WTC11 (cell line): Measurements from ENCODE around the gene MASP1. TPM values are rescaled to one million over a fixed set of nuclear protein-coding genes. Genes with fewer than 3 reads are reported as not detected.
A peak's percentile ranks its signal among the peaks of the same experiment; 100 is the strongest.

Experiments
- ATAC-seq: fragments of 200-7000 bp; cut with Tn5 transposase; 2 replicates; pipeline ENCODE4 v1.10.0; 2021; ENCODE audit warnings: mild to moderate bottlenecking, moderate library complexity
- CTCF ChIA-PET: fragments of 300-600 bp; sonication (Branson Sonifier 250); formaldehyde crosslinking; loops from one replicate; lab custom pipeline; 2021; ENCODE audit warnings: antibody characterized with exemption; lab: Charles Lee
- POLR2A ChIA-PET: fragments of 350-600 bp; sonication (Branson Sonifier 250); formaldehyde crosslinking; loops from one replicate; lab custom pipeline; 2021; ENCODE audit warnings: antibody characterized with exemption; lab: Charles Lee
- DNase-seq: peaks from one replicate; pipeline ENCODE4 v3.0.0; 2021; ENCODE audit warnings: low spot score
- H3K27ac Mint-ChIP-seq: 2 replicates; pipeline ENCODE4 v1.8.0; 2021; ENCODE audit warnings: mixed read lengths
- H3K27me3 Mint-ChIP-seq: 2 replicates; pipeline ENCODE4 v1.8.0; 2021; ENCODE audit warnings: low read depth, mild to moderate bottlenecking, moderate library complexity, mixed read lengths
- H3K36me3 Mint-ChIP-seq: 2 replicates; pipeline ENCODE4 v1.8.0; 2021; ENCODE audit warnings: mixed read lengths
- H3K4me1 Mint-ChIP-seq: 2 replicates; pipeline ENCODE4 v1.8.0; 2022; ENCODE audit warnings: mixed read lengths
- H3K4me3 Mint-ChIP-seq: 2 replicates; pipeline ENCODE4 v1.8.0; 2021; ENCODE audit warnings: mild to moderate bottlenecking, moderate library complexity, mixed read lengths
- H3K9me3 Mint-ChIP-seq: 2 replicates; pipeline ENCODE4 v1.8.0; 2021; ENCODE audit warnings: mixed read lengths
- ATF1 ChIP-seq: sonication (generic); formaldehyde crosslinking; IDR thresholded peaks from 2 replicates; pipeline ENCODE4 v1.8.1; 2023; ENCODE audit warnings: mild to moderate bottlenecking, moderate library complexity, missing genetic modification reagents
- ATF2 ChIP-seq: sonication (generic); formaldehyde crosslinking; IDR thresholded peaks from 2 replicates; pipeline ENCODE4 v1.8.1; 2022; ENCODE audit warnings: low read depth, missing genetic modification reagents, borderline replicate concordance
- ERG ChIP-seq: fragments of 250-450 bp; sonication (Bioruptor Pico); IDR thresholded peaks from 2 replicates; pipeline ENCODE4 v1.8.0; 2021; ENCODE audit warnings: mild to moderate bottlenecking
- FOXP1 ChIP-seq: sonication (generic); formaldehyde crosslinking; IDR thresholded peaks from 2 replicates; pipeline ENCODE4 v1.8.0; 2022; ENCODE audit warnings: missing genetic modification reagents, mild to moderate bottlenecking, moderate library complexity, borderline replicate concordance
- IRF1 ChIP-seq: sonication (generic); formaldehyde crosslinking; IDR thresholded peaks from 2 replicates; pipeline ENCODE4 v1.8.0; 2023; ENCODE audit warnings: missing genetic modification reagents
- MAX ChIP-seq: sonication (generic); formaldehyde crosslinking; IDR thresholded peaks from 2 replicates; pipeline ENCODE4 v1.8.0; 2022; ENCODE audit warnings: mild to moderate bottlenecking, missing genetic modification reagents
- MXD4 ChIP-seq: fragments of 250-450 bp; sonication (Bioruptor Pico); IDR thresholded peaks from 2 replicates; pipeline ENCODE4 v1.8.0; 2021; ENCODE audit warnings: mild to moderate bottlenecking, moderate library complexity, borderline replicate concordance
- NFATC4 ChIP-seq: fragments of 250-450 bp; sonication (Bioruptor Pico); IDR thresholded peaks from 2 replicates; pipeline ENCODE4 v1.9.0; 2021; ENCODE audit warnings: mild to moderate bottlenecking
- OVOL2 ChIP-seq: fragments of 250-450 bp; sonication (Bioruptor Pico); IDR thresholded peaks from 2 replicates; pipeline ENCODE4 v1.9.0; 2021; ENCODE audit warnings: mild to moderate bottlenecking, borderline replicate concordance
- PREB ChIP-seq: sonication (generic); formaldehyde crosslinking; IDR thresholded peaks from 2 replicates; pipeline ENCODE4 v1.8.1; 2022; ENCODE audit warnings: mild to moderate bottlenecking, missing genetic modification reagents, moderate library complexity, borderline replicate concordance
- SMAD4 ChIP-seq: sonication (generic); formaldehyde crosslinking; IDR thresholded peaks from 2 replicates; pipeline ENCODE4 v1.8.0; 2022; ENCODE audit warnings: mild to moderate bottlenecking, missing genetic modification reagents
- SP1 ChIP-seq: sonication (generic); formaldehyde crosslinking; conservative IDR thresholded peaks from 2 replicates; pipeline ENCODE4 v1.8.1; 2022; ENCODE audit warnings: missing genetic modification reagents
- STAT6 ChIP-seq: sonication (generic); formaldehyde crosslinking; conservative IDR thresholded peaks from 2 replicates; pipeline ENCODE4 v1.8.1; 2023; ENCODE audit warnings: mild to moderate bottlenecking, low read depth, missing genetic modification reagents, moderate library complexity
- ZBTB43 ChIP-seq: sonication (generic); formaldehyde crosslinking; IDR thresholded peaks from 2 replicates; pipeline ENCODE4 v1.8.1; 2023; ENCODE audit warnings: mild to moderate bottlenecking, missing genetic modification reagents
- ZNF138 ChIP-seq: sonication (generic); formaldehyde crosslinking; conservative IDR thresholded peaks from 2 replicates; pipeline ENCODE4 v1.8.1; 2022; ENCODE audit warnings: mild to moderate bottlenecking, moderate library complexity, missing genetic modification reagents
- ZNF281 ChIP-seq: sonication (generic); formaldehyde crosslinking; IDR thresholded peaks from 2 replicates; pipeline ENCODE4 v1.8.0; 2023; ENCODE audit warnings: mild to moderate bottlenecking, missing genetic modification reagents
- ZNF317 ChIP-seq: sonication (generic); formaldehyde crosslinking; IDR thresholded peaks from 2 replicates; pipeline ENCODE4 v1.8.1; 2023; ENCODE audit warnings: low read depth, mild to moderate bottlenecking, moderate library complexity, missing genetic modification reagents, borderline replicate concordance
- ZSCAN18 ChIP-seq: fragments of 250-450 bp; sonication (Bioruptor Pico); IDR thresholded peaks from 2 replicates; pipeline ENCODE4 v2.1.2; 2022; ENCODE audit warnings: mild to moderate bottlenecking, moderate library complexity
- total RNA-seq: library from RNA; stranded (reverse); gene quantifications from 3 replicates; pipeline ENCODE4 v1.2.3, GENCODE V29; 2021

The MASP1 gene
- total RNA-seq, 1 experiment from 2014 or later = 2.2 TPM

- TF ChIP-seq NFATC4 (CRISPR knock-in tag) (no peak), SP1 (CRISPR knock-in tag) (no peak), MXD4 (CRISPR knock-in tag) (no peak), IRF1 (CRISPR knock-in tag) (no peak), ZBTB43 (no peak), ZNF317 (CRISPR knock-in tag) (no peak), ATF1 (CRISPR knock-in tag) (no peak), FOXP1 (CRISPR knock-in tag) (no peak), ZNF281 (CRISPR knock-in tag) (no peak), ATF2 (CRISPR knock-in tag) (no peak), ZSCAN18 (CRISPR knock-in tag) (no peak), PREB (CRISPR knock-in tag) (no peak), ERG (no peak), MAX (CRISPR knock-in tag) (no peak), SMAD4 (CRISPR knock-in tag) (no peak), OVOL2 (CRISPR knock-in tag) (no peak), STAT6 (CRISPR knock-in tag) (no peak), ZNF138 (CRISPR knock-in tag) (no peak)
- ATAC-seq = peak; percentile 21
- ChIA-PET CTCF (interaction anchor here (0.7 to 5.3 kb wide), 14 partner anchors 16 to 448 kb away, joined by 3 to 35 read pairs (median 5); partner anchors contain the start of gene RPL39L), POLR2A (interaction anchor here (1.0 kb wide), 1 partner anchor 15 kb away, joined by 3 read pairs; no protein-coding TSS in a partner anchor)
- H3K4me1 Mint-ChIP-seq = peaks cover 39% of the 10 kb centered on the region
- peaks cover 12% of the 10 kb centered on the region for H3K9me3 Mint-ChIP-seq
- H3K27ac Mint-ChIP-seq = peak overlapping the region; percentile 84
- peaks cover 12% of the 10 kb centered on the region for H3K36me3 Mint-ChIP-seq
- no peak for DNase-seq
- H3K27me3 Mint-ChIP-seq = no peaks in the 10 kb centered on the region
- no peak overlapping the region for H3K4me3 Mint-ChIP-seq
Observed at GRCh38 chr3:187274315-187274976, 17.1 kb downstream of the MASP1 start.
